ENCODE results near the gene QDPR. TPM values are rescaled to one million over a fixed set of nuclear protein-coding genes. Genes with fewer than 3 reads are reported as not detected.
A peak's percentile ranks its signal among the peaks of the same experiment; 100 is the strongest.

QDPR gene
- polyA plus RNA-seq, 1 of the 3 experiments (the other 2 are of a cell fraction): 83.1 TPM

GRCh38 chr4:17490575-17491059, 21.3 kb downstream of the QDPR start (continued):
- no peak for TF ChIP-seq USF1 (IDR thresholded peaks at IDR 0.05; ENCODE audit: borderline replicate concordance, low read depth)
- TF ChIP-seq IRF3 (IDR thresholded peaks at IDR 0.05; ENCODE audit: low read depth, low read length): peak; percentile 14; the same call in 1 of the 2 replicates
- TF ChIP-seq SMC3 (IDR thresholded peaks at IDR 0.05; ENCODE audit: low read depth, low read length): no peak
- no peak for TF ChIP-seq NRF1 (IDR thresholded peaks at IDR 0.05; ENCODE audit: low read depth, low read length)
- no peak for TF ChIP-seq RFX5 (IDR thresholded peaks at IDR 0.05; ENCODE audit: low read length)
- 0 out of 2 replicates have a peak, but pooled peaks have one; percentile 55 for TF ChIP-seq TEAD4 (IDR thresholded peaks at IDR 0.05; ENCODE audit: borderline replicate concordance, insufficient read depth)
- TF ChIP-seq EZH2phosphoT487 (IDR thresholded peaks at IDR 0.05; ENCODE audit: borderline replicate concordance, low read depth): no peak
- no peak for TF ChIP-seq MEF2A (IDR thresholded peaks at IDR 0.05; ENCODE audit: borderline replicate concordance, low read depth)
- TF ChIP-seq NFIC (IDR thresholded peaks at IDR 0.05; ENCODE audit: borderline replicate concordance): no peak

- H3K9me3 ChIP-seq: no peaks in the 10 kb centered on the region
- H3K4me3 ChIP-seq (ENCODE audit: low read depth in 2 of 2, low read length in 1 of 2): no peak overlapping the region
- no peaks in the 10 kb centered on the region for H3K27me3 ChIP-seq (ENCODE audit: insufficient read depth)
- no peak overlapping the region for H3K9ac ChIP-seq
- no peaks in the 10 kb centered on the region for H3F3A ChIP-seq (replicated peaks; ENCODE audit: insufficient read depth)
- ChIA-PET CTCF (interaction anchor here (0.6 to 9.8 kb wide), 4 partner anchors 17 to 782 kb away, joined by 3 to 62 read pairs (median 5); partner anchors contain the start of gene QDPR), POLR2A (interaction anchor here (5.0 kb wide), 1 partner anchor 21 kb away, joined by 67 read pairs; the partner anchor contains the start of gene QDPR)
- no peak overlapping the region for H2AFZ ChIP-seq (ENCODE audit: low read depth)
- peak; percentile 28 for DNase-seq
- H3K9me2 ChIP-seq: no peaks in the 10 kb centered on the region
- H4K20me1 ChIP-seq (ENCODE audit: insufficient read depth): no peaks in the 10 kb centered on the region
- WGBS (ENCODE audit: low lambda C conversion rate): 78% methylated on average over 4 of the region's 8 CpGs
- H3K4me2 ChIP-seq: no peak overlapping the region
- peak overlapping the region in 1 of 2 experiments; percentile 99; a peak in 3 of 4 replicates for H3K27ac ChIP-seq (ENCODE audit: low read depth in 2 of 2, low read length in 1 of 2)
- no peaks in the 10 kb centered on the region for H3K79me2 ChIP-seq (ENCODE audit: insufficient read depth)
- peaks cover 10 to 32% of the 10 kb centered on the region in 2 experiments for H3K36me3 ChIP-seq (replicated peaks in 1 of 2; ENCODE audit: control insufficient read depth in 1 of 2, insufficient read depth in 2 of 2, low read length in 1 of 2)
- peaks cover 5 to 61% of the 10 kb centered on the region in 2 experiments; a peak in 3 of 4 replicates for H3K4me1 ChIP-seq (ENCODE audit: control insufficient read depth in 1 of 2, insufficient read depth in 2 of 2, low read depth in 1 of 2, low read length in 1 of 2)
- TF ChIP-seq POLR2AphosphoS5 (IDR thresholded peaks at IDR 0.05; ENCODE audit: low read depth, low read length) (no peak), FOXJ3 (CRISPR knock-in tag; IDR thresholded peaks at IDR 0.05) (no peak), TAF1 (IDR thresholded peaks at IDR 0.05; ENCODE audit: borderline replicate concordance, low read depth, low read length) (no peak), EP300 (IDR thresholded peaks at IDR 0.05; ENCODE audit: borderline replicate concordance in 1 of 2, low read depth in 1 of 2, low read length in 1 of 2) (no peak), MXI1 (IDR thresholded peaks at IDR 0.05; ENCODE audit: low read depth, low read length) (no peak), ELF1 (IDR thresholded peaks at IDR 0.05) (no peak), MAX (IDR thresholded peaks at IDR 0.05; ENCODE audit: low read depth) (no peak), IRF3 (IDR thresholded peaks at IDR 0.05; ENCODE audit: low read depth, low read length) (no peak), RFX5 (IDR thresholded peaks at IDR 0.05; ENCODE audit: low read length) (no peak), TEAD4 (IDR thresholded peaks at IDR 0.05; ENCODE audit: borderline replicate concordance, insufficient read depth) (no peak), RCOR1 (IDR thresholded peaks at IDR 0.05; ENCODE audit: low read length) (no peak), CHD2 (IDR thresholded peaks at IDR 0.05; ENCODE audit: low read length, partially characterized antibody) (no peak), NRF1 (IDR thresholded peaks at IDR 0.05; ENCODE audit: low read depth, low read length) (no peak), TCF12 (IDR thresholded peaks at IDR 0.05) (no peak), USF1 (IDR thresholded peaks at IDR 0.05; ENCODE audit: borderline replicate concordance, low read depth) (no peak), REST (IDR thresholded peaks at IDR 0.05; ENCODE audit: low read depth, low read length) (no peak), GABPA (IDR thresholded peaks at IDR 0.05; ENCODE audit: low read depth) (no peak), USF2 (IDR thresholded peaks at IDR 0.05; ENCODE audit: borderline replicate concordance, low read depth, low read length) (no peak)
Observed at GRCh38 chr4:17489721-17490120, 22.2 kb downstream of the QDPR start.
